GM12878 (cell line): Measurements from ENCODE around the gene HOXA2. TPM values are rescaled to one million over a fixed set of nuclear protein-coding genes. Genes with fewer than 3 reads are reported as not detected.

ENCODE experiments used
- ATAC-seq: fragments of 200-7000 bp; cut with Tn5 transposase; 3 replicates; pipeline ENCODE4 v1.9.1; 2020; ENCODE audit warnings: mild to moderate bottlenecking, moderate library complexity
- BruUV-seq: library from RNA; stranded (reverse); fragments of 400-500 nt; replicated peaks from 2 replicates; lab custom pipeline; 2021; lab: Mats Ljungman, UMichigan
- CTCF ChIA-PET: fragments of 300-600 bp; sonication (Branson Sonifier 250); formaldehyde crosslinking; extraction: SDS; loops from one replicate; lab custom pipeline; 2021; ENCODE audit warnings: inconsistent platforms; lab: Yijun Ruan, JAX
- POLR2A ChIA-PET: fragments of 350-600 bp; formaldehyde crosslinking; extraction: SDS; loops from one replicate; lab custom pipeline; 2021; ENCODE audit warnings: inconsistent platforms; lab: Charles Lee
- RAD21 ChIA-PET: fragments of 300-600 bp; sonication (Branson Sonifier 250); formaldehyde crosslinking; loops from one replicate; lab custom pipeline; 2023; ENCODE audit warnings: antibody characterized with exemption; ENCODE audit not compliant: unreplicated experiment; lab: Charles Lee
- SMC1A ChIA-PET: fragments of 300-600 bp; sonication (Branson Sonifier 250); formaldehyde crosslinking; loops from one replicate; lab custom pipeline; 2023; ENCODE audit not compliant: unreplicated experiment, uncharacterized antibody; lab: Charles Lee
- DNase-seq: peaks from one replicate; pipeline ENCODE4 v3.0.0-alpha.2; 2011; ENCODE audit warnings: low read depth, low spot score
- FAIRE-seq: peaks from 3 replicates; lab custom pipeline; 2011; peaks lifted over from hg19 to GRCh38; lab: Jason Lieb, UNC
- H2AFZ ChIP-seq: 2 replicates; pipeline ENCODE4 v1.6.0; 2011; ENCODE audit warnings: low read depth, low read length, control low read depth; ENCODE audit not compliant: control insufficient read depth
- H3K27ac ChIP-seq: 2 replicates; pipeline ENCODE4 v1.5.1; 2011; ENCODE audit warnings: control low read depth; ENCODE audit not compliant: control insufficient read depth, insufficient read depth
- H3K27me3 ChIP-seq, 2 experiments: replicated peaks in 1 of 2; 2 replicates each; pipeline versions ENCODE4 v1.6.0 to v1.6.1; 2011; ENCODE audit warnings: low read length in 1 of 2; ENCODE audit not compliant: control insufficient read depth in 2 of 2, insufficient read depth in 2 of 2
- H3K36me3 ChIP-seq, 2 experiments: 2 replicates each; pipeline ENCODE4 v1.5.1; 2011; ENCODE audit warnings: low read length in 1 of 2; ENCODE audit not compliant: control insufficient read depth in 2 of 2, insufficient read depth in 2 of 2
- H3K4me1 ChIP-seq: 2 replicates; pipeline ENCODE4 v1.6.1; 2011; ENCODE audit warnings: mild to moderate bottlenecking, low read length, moderate library complexity, mixed read lengths; ENCODE audit not compliant: control insufficient read depth, insufficient read depth
- H3K4me2 ChIP-seq: 2 replicates; pipeline ENCODE4 v1.6.0; 2011; ENCODE audit warnings: control low read depth; ENCODE audit not compliant: control insufficient read depth, insufficient read depth
- H3K4me3 ChIP-seq: fragments of 200-600 bp; sonication (generic); 2 replicates; pipeline ENCODE4 v1.5.1; 2016
- H3K79me2 ChIP-seq: 2 replicates; pipeline ENCODE4 v1.6.0; 2011; ENCODE audit warnings: low read length; ENCODE audit not compliant: control insufficient read depth, insufficient read depth
- H3K9ac ChIP-seq: 2 replicates; pipeline ENCODE4 v1.8.0; 2011; ENCODE audit warnings: low read length, control low read depth, mixed read lengths; ENCODE audit not compliant: control insufficient read depth, insufficient read depth
- H3K9me3 ChIP-seq: replicated peaks from 3 replicates; pipeline ENCODE4 v1.5.1; 2011; ENCODE audit warnings: mild to moderate bottlenecking, low read length; ENCODE audit not compliant: control insufficient read depth, insufficient read depth
- H4K20me1 ChIP-seq: 2 replicates; pipeline ENCODE4 v1.6.0; 2011; ENCODE audit not compliant: control insufficient read depth, insufficient read depth
- EP300 ChIP-seq, 2 experiments: fragments of 150-350 bp in 1 of 2; IDR thresholded peaks; 2 replicates each; pipeline ENCODE4 v1.6.1; 2011 to 2012; ENCODE audit warnings: low read depth in 2 of 2, low read length in 2 of 2, borderline replicate concordance in 1 of 2, improper control_type of control experiment in 1 of 2, inconsistent platforms in 1 of 2; ENCODE audit not compliant: control insufficient read depth in 1 of 2
- EZH2 ChIP-seq: IDR thresholded peaks from 2 replicates; pipeline ENCODE4 v1.6.1; 2012; ENCODE audit warnings: low read depth, mild to moderate bottlenecking, control low read depth, inconsistent platforms, low read length, borderline replicate concordance; ENCODE audit not compliant: control insufficient read depth
- FOXM1 ChIP-seq: IDR thresholded peaks from 2 replicates; pipeline ENCODE4 v1.6.1; 2012; ENCODE audit warnings: low read depth, mild to moderate bottlenecking, inconsistent platforms, low read length, moderate library complexity
- JUND ChIP-seq: IDR thresholded peaks from 2 replicates; pipeline ENCODE4 v1.6.1; 2012; ENCODE audit warnings: low read depth, mild to moderate bottlenecking, low read length, improper control_type of control experiment, moderate library complexity
- MTA3 ChIP-seq: IDR thresholded peaks from 2 replicates; pipeline ENCODE4 v1.6.1; 2012; ENCODE audit warnings: low read length, inconsistent platforms, borderline replicate concordance
- NR2C2 ChIP-seq: IDR thresholded peaks from 2 replicates; pipeline ENCODE4 v1.6.1; 2011; ENCODE audit warnings: borderline replicate concordance, low read depth; ENCODE audit not compliant: control insufficient read depth, insufficient read length
- POU2F2 ChIP-seq: IDR thresholded peaks from 3 replicates; pipeline ENCODE4 v1.6.1; 2011; ENCODE audit warnings: low read depth, mild to moderate bottlenecking, low read length, borderline replicate concordance
- RAD51 ChIP-seq: fragments of 450-650 bp; IDR thresholded peaks from 2 replicates; pipeline ENCODE4 v1.6.1; 2016; ENCODE audit warnings: moderate library complexity, mild to moderate bottlenecking, inconsistent platforms
- RB1 ChIP-seq: fragments of 450-650 bp; formaldehyde crosslinking; IDR thresholded peaks from 2 replicates; pipeline ENCODE4 v1.6.1; 2017; ENCODE audit warnings: mild to moderate bottlenecking, borderline replicate concordance
- RELA ChIP-seq: fragments of 450-650 bp; IDR thresholded peaks from 2 replicates; pipeline ENCODE4 v1.8.0; 2014; ENCODE audit warnings: borderline replicate concordance; ENCODE audit not compliant: partially characterized antibody
- SIN3A ChIP-seq: IDR thresholded peaks from 2 replicates; pipeline ENCODE4 v1.6.1; 2012; ENCODE audit warnings: low read depth, low read length, improper control_type of control experiment
- SIX5 ChIP-seq: IDR thresholded peaks from 2 replicates; pipeline ENCODE4 v1.6.1; 2011; ENCODE audit warnings: mild to moderate bottlenecking, low read depth, low read length, moderate library complexity; ENCODE audit not compliant: severe bottlenecking
- SRF ChIP-seq, 2 experiments: IDR thresholded peaks; 2 replicates each; pipeline ENCODE4 v1.6.1; 2011; ENCODE audit warnings: low read depth in 2 of 2, low read length in 2 of 2, mild to moderate bottlenecking in 1 of 2, moderate library complexity in 1 of 2
- ZNF217 ChIP-seq: fragments of 450-650 bp; IDR thresholded peaks from 2 replicates; pipeline ENCODE4 v1.6.1; 2017; ENCODE audit warnings: antibody characterized with exemption, mild to moderate bottlenecking
- ZSCAN29 ChIP-seq: fragments of 450-650 bp; IDR thresholded peaks from 2 replicates; pipeline ENCODE4 v1.6.1; 2017; ENCODE audit warnings: mild to moderate bottlenecking, moderate library complexity
- WGBS: methylation state at CpG from one replicate; pipeline ENCODE4 v1.1.6; 2016; ENCODE audit warnings: low lambda C conversion rate; ENCODE audit not compliant: insufficient replicate concordance, insufficient coverage; ENCODE audit errors: missing lambda C conversion rate; 5-methylcytosine and 5-hydroxymethylcytosine counted together
- in situ Hi-C: fragments of 300-500 bp; cut with MboI; formaldehyde crosslinking; loops from 9 replicates; pipeline ENCODE4 v1.14.3; 2018; ENCODE audit warnings: mixed read lengths
- intact Hi-C: fragments of 100-400 bp; cut with micrococcal nuclease; formaldehyde crosslinking; loops from one replicate; pipeline ENCODE4 v1.14.2; 2022; ENCODE audit not compliant: unreplicated experiment
- polyA plus RNA-seq, 11 experiments: library from polyadenylated mRNA; depleted of rRNA in 4 of 11; unstranded in 6 of 11; stranded (reverse) in 5 of 11; fragments of >200 nt; fragmentation: Nextera tagmentation in 4 of 11; fragmentation: Illumina TruSeq in 1 of 11; extraction: Ambion mirVana in 4 of 11; extraction: Trizol in 1 of 11; gene quantifications; 1 replicate in 1 of 11; 2 replicates in 10 of 11; pipeline versions ENCODE4 v1.2.1 to v1.2.3, GENCODE V29; 2011 to 2016; ENCODE audit warnings: inconsistent platforms in 2 of 11, missing spikeins in 2 of 11, low read depth in 1 of 11
- total RNA-seq, 4 experiments: library from RNA; depleted of rRNA in 3 of 4; stranded (reverse); fragments of >200 nt in 3 of 4; fragmentation: Illumina TruSeq in 1 of 4; extraction: Trizol in 1 of 4; gene quantifications; 2 replicates each; pipeline versions ENCODE4 v1.2.1 to v1.2.3, GENCODE V29; 2013 to 2021
- TF ChIP-seq, protein P1 (sequence below): fragments of 450-650 bp; IDR thresholded peaks from 2 replicates; pipeline ENCODE4 v1.6.1; 2017; ENCODE audit warnings: low read depth, mild to moderate bottlenecking, moderate library complexity
- TF ChIP-seq, protein P2 (sequence below): fragments of 450-650 bp; IDR thresholded peaks from 2 replicates; pipeline ENCODE4 v1.6.1; 2017; ENCODE audit warnings: mild to moderate bottlenecking
- TF ChIP-seq, protein P3 (sequence below): IDR thresholded peaks from 2 replicates; pipeline ENCODE4 v1.6.1; 2011; ENCODE audit warnings: mild to moderate bottlenecking, low read depth, low read length, moderate library complexity; ENCODE audit not compliant: insufficient replicate concordance

HOXA2 gene
- total and polyA plus RNA-seq, 10 of the 15 experiments (the other 5 are each of a cell fraction or from before 2014, with no cell fraction given): not detected

DNA sequence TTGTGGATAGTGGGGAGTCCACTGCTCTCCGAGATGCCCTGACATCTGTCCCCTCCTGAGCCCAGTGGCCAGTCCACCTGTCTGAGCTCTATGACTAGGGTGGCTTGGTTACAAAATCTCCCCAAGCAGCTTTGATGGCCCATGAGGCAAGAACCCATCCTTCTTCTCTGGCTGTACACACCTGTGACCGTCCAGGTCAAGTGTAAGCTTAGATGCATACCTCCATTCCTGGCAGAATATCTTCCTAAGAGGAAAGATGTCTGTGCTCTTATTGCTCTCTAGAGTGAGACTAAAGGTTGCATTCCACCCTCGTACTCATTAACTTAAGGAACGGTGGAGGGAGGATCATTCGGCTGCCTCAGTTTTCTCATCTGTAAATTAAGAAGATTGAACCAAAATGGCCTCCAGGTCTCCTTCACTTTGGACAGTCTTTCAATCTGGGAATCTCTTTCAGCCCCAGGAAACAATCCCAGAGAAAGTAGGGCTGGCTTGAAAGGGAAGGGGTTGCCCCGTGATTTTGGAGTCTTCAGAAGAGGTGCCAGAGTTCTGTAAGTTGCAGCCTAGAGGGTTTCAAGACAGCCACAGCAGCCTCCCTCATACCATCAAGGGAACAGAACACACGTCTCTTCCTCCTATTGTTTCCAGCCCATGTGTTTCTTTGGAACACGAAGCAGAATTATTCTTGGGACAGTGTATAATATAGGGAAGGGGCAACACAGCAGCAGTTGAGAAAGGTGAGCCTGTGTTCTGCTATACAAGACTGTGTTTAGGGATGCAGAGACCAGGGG, 22.6 kb upstream of the HOXA2 start:
- H2AFZ ChIP-seq: no peak overlapping the region
- no peaks in the 10 kb centered on the region for H3K4me1 ChIP-seq
- H3K9ac ChIP-seq: no peak overlapping the region
- in situ Hi-C loops (no loop called here), intact Hi-C loops (no loop called here)
- H3K79me2 ChIP-seq: no peaks in the 10 kb centered on the region
- no peak overlapping the region for H3K4me2 ChIP-seq
- RAD21 ChIA-PET: no interaction called here
- H3K4me3 ChIP-seq: no peak overlapping the region
- SMC1A ChIA-PET: no interaction called here
- ATAC-seq (no peak), DNase-seq (no peak), FAIRE-seq (no peak)
- WGBS: 22% methylated on average over 8 of the region's 8 CpGs
- POLR2A ChIA-PET: no interaction called here
- TF ChIP-seq SIN3A: no peak
- no peak for TF ChIP-seq MTA3
- no peak for TF ChIP-seq RAD51
- TF ChIP-seq ZNF217: no peak
- TF ChIP-seq EP300 (IDR thresholded peaks at IDR 0.05; ENCODE audit: borderline replicate concordance in 1 of 2, control insufficient read depth in 1 of 2, low read depth in 2 of 2, low read length in 2 of 2): no peak
- TF ChIP-seq SIX5: no peak
- no peak for TF ChIP-seq ZSCAN29
- no peak for TF ChIP-seq FOXM1
- no peak for TF ChIP-seq EZH2
- TF ChIP-seq, protein P1, sequence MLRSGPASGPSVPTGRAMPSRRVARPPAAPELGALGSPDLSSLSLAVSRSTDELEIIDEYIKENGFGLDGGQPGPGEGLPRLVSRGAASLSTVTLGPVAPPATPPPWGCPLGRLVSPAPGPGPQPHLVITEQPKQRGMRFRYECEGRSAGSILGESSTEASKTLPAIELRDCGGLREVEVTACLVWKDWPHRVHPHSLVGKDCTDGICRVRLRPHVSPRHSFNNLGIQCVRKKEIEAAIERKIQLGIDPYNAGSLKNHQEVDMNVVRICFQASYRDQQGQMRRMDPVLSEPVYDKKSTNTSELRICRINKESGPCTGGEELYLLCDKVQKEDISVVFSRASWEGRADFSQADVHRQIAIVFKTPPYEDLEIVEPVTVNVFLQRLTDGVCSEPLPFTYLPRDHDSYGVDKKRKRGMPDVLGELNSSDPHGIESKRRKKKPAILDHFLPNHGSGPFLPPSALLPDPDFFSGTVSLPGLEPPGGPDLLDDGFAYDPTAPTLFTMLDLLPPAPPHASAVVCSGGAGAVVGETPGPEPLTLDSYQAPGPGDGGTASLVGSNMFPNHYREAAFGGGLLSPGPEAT: no peak
- TF ChIP-seq JUND: no peak
- TF ChIP-seq, protein P2, sequence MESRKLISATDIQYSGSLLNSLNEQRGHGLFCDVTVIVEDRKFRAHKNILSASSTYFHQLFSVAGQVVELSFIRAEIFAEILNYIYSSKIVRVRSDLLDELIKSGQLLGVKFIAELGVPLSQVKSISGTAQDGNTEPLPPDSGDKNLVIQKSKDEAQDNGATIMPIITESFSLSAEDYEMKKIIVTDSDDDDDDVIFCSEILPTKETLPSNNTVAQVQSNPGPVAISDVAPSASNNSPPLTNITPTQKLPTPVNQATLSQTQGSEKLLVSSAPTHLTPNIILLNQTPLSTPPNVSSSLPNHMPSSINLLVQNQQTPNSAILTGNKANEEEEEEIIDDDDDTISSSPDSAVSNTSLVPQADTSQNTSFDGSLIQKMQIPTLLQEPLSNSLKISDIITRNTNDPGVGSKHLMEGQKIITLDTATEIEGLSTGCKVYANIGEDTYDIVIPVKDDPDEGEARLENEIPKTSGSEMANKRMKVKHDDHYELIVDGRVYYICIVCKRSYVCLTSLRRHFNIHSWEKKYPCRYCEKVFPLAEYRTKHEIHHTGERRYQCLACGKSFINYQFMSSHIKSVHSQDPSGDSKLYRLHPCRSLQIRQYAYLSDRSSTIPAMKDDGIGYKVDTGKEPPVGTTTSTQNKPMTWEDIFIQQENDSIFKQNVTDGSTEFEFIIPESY: no peak
- TF ChIP-seq POU2F2: no peak
- no peak for TF ChIP-seq NR2C2
- TF ChIP-seq, protein P3, sequence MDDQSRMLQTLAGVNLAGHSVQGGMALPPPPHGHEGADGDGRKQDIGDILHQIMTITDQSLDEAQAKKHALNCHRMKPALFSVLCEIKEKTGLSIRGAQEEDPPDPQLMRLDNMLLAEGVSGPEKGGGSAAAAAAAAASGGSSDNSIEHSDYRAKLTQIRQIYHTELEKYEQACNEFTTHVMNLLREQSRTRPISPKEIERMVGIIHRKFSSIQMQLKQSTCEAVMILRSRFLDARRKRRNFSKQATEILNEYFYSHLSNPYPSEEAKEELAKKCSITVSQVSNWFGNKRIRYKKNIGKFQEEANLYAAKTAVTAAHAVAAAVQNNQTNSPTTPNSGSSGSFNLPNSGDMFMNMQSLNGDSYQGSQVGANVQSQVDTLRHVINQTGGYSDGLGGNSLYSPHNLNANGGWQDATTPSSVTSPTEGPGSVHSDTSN: no peak
- TF ChIP-seq RB1: no peak
- no peak for TF ChIP-seq SRF (IDR thresholded peaks at IDR 0.05; ENCODE audit: low read depth in 2 of 2, low read length in 2 of 2)
- no peak for TF ChIP-seq RELA
- H3K27ac ChIP-seq: no peak overlapping the region
- peaks cover 0 to 2% of the 10 kb centered on the region in 2 experiments; a peak in 3 of 4 replicates for H3K27me3 ChIP-seq
- no peaks in the 10 kb centered on the region for H3K36me3 ChIP-seq
- CTCF ChIA-PET: no interaction called here
- H3K9me3 ChIP-seq: no peaks in the 10 kb centered on the region
- no TSS peak for BruUV-seq
- H4K20me1 ChIP-seq: no peaks in the 10 kb centered on the region
